Progenitor cell of endocrine pancreas (in vitro differentiated cells): ENCODE measurements around the gene CEMIP2. TPM values are rescaled to one million over a fixed set of nuclear protein-coding genes. Genes with fewer than 3 reads are reported as not detected.

Experiments used
- DNase-seq: peaks from one replicate; pipeline ENCODE4 v3.0.0; 2021; ENCODE audit warnings: low spot score; ENCODE audit not compliant: unreplicated experiment
- H3K27ac Mint-ChIP-seq: 2 replicates; pipeline ENCODE4 v1.8.0; 2021; ENCODE audit warnings: mild to moderate bottlenecking, moderate library complexity, mixed read lengths
- H3K27me3 Mint-ChIP-seq: 2 replicates; pipeline ENCODE4 v1.8.0; 2021; ENCODE audit warnings: mixed read lengths
- H3K36me3 Mint-ChIP-seq: 2 replicates; pipeline ENCODE4 v1.8.0; 2022; ENCODE audit warnings: mixed read lengths; ENCODE audit not compliant: insufficient read depth
- H3K4me1 Mint-ChIP-seq: 2 replicates; pipeline ENCODE4 v1.8.0; 2021; ENCODE audit warnings: low read depth, mixed read lengths
- H3K4me3 Mint-ChIP-seq: 2 replicates; pipeline ENCODE4 v1.8.0; 2021; ENCODE audit warnings: low read depth, mild to moderate bottlenecking, moderate library complexity, mixed read lengths
- H3K9me3 Mint-ChIP-seq: 2 replicates; pipeline ENCODE4 v1.8.0; 2021; ENCODE audit warnings: low read depth, mixed read lengths
- CTCF ChIP-seq: fragments of 200-600 bp; sonication (generic); IDR thresholded peaks from one replicate; pipeline ENCODE4 v1.5.0; 2021; ENCODE audit warnings: antibody characterized with exemption, mild to moderate bottlenecking; ENCODE audit not compliant: unreplicated experiment
- total RNA-seq: library from RNA; stranded (reverse); gene quantifications from 2 replicates; pipeline ENCODE4 v1.2.1, GENCODE V29; 2021

CEMIP2 gene
- total RNA-seq, 1 donor from 2014 or later = 56.7 TPM

DNA sequence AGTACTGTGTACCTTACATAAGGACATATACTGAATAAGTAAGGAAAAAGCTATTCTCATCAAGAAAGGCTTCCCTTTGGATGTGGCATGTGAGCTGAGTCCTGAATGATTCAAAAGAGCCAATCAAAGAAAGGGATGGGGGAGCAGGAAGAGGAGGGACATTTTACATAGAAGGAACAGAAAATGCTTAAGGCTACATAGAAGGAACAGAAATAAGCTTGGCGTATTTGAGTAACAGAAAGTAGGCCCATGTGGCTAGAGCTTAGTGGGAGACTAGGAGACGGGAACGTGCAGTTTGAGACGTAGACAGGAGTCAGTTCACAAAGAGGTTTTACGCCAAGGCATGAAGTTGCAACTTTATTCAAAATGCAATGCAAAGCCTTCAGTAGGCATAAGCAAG is 126.3 kb downstream of the CEMIP2 start:
- H3K27me3 Mint-ChIP-seq = no peaks in the 10 kb centered on the region
- no peaks in the 10 kb centered on the region for H3K9me3 Mint-ChIP-seq
- no peak for DNase-seq
- H3K4me3 Mint-ChIP-seq = no peak overlapping the region
- no peaks in the 10 kb centered on the region for H3K36me3 Mint-ChIP-seq
- no peak for TF ChIP-seq CTCF
- H3K4me1 Mint-ChIP-seq = no peaks in the 10 kb centered on the region
- no peak overlapping the region for H3K27ac Mint-ChIP-seq

- Mint-ChIP-seq H3K36me3 (no peaks in the 10 kb centered on the region), H3K27ac (no peak overlapping the region), H3K4me1 (no peaks in the 10 kb centered on the region), H3K9me3 (no peaks in the 10 kb centered on the region), H3K27me3 (no peaks in the 10 kb centered on the region), H3K4me3 (no peak overlapping the region)
- TF ChIP-seq CTCF = no peak
- DNase-seq = no peak
Observed at GRCh38 chr9:71638627-71639026, 129.7 kb downstream of the CEMIP2 start.

DNA sequence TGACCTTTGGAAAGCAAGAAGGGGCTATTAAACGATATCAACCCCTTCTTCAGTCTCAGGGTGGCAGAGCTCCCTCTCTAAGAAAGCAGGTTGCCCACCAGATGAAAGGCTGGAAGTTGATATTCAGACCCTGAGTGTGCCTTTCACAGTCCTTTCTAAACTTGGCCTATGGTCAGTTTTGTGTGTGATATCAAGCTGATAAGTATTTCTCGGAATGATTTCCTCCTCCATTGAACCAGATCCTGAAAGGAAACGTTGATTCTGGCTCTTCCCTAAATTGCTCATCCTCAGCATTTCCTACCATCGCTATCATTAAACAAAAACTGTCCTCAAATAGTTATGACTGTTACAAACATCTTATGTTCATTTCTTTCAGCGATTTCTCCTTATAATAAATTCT is 130.4 kb downstream of the CEMIP2 start:
- no peak for DNase-seq
- H3K36me3 Mint-ChIP-seq = no peaks in the 10 kb centered on the region
- H3K9me3 Mint-ChIP-seq = no peaks in the 10 kb centered on the region
- no peaks in the 10 kb centered on the region for H3K4me1 Mint-ChIP-seq
- H3K27me3 Mint-ChIP-seq = no peaks in the 10 kb centered on the region
- H3K27ac Mint-ChIP-seq = no peak overlapping the region
- no peak for TF ChIP-seq CTCF
- no peak overlapping the region for H3K4me3 Mint-ChIP-seq

DNA sequence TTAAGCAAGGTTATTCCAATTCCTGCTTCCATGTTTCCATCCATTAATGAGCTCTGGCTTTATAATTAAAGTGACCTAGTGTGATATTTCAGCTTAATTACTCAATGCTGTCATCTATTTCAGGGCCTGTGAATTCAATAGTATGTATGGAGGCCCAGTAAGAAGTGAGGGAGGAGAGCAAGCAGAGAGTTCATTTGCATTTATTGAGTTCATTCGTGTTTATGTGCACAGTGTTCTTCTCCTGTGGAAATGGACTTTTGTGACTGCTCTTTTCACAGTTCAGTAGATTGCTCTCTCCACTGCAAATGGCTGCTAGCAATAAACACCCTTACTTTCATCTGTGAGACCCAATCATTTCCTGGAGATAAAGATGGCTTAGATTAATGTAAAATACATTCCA is 130.9 kb downstream of the CEMIP2 start:
- Mint-ChIP-seq H3K4me3 (no peak overlapping the region), H3K9me3 (no peaks in the 10 kb centered on the region), H3K27me3 (no peaks in the 10 kb centered on the region), H3K4me1 (no peaks in the 10 kb centered on the region), H3K36me3 (no peaks in the 10 kb centered on the region), H3K27ac (no peak overlapping the region)
- no peak for TF ChIP-seq CTCF
- DNase-seq = no peak

GRCh38 chr9:71636143-71636839 is 132.0 kb downstream of the CEMIP2 start:
- H3K4me1 Mint-ChIP-seq = no peaks in the 10 kb centered on the region
- TF ChIP-seq CTCF = no peak
- no peak for DNase-seq

More at GRCh38 chr9:71636143-71636839, 132.0 kb downstream of the CEMIP2 start:
- H3K4me3 Mint-ChIP-seq = no peak overlapping the region
- no peaks in the 10 kb centered on the region for H3K36me3 Mint-ChIP-seq
- no peaks in the 10 kb centered on the region for H3K27me3 Mint-ChIP-seq
- H3K9me3 Mint-ChIP-seq = no peaks in the 10 kb centered on the region
- no peak overlapping the region for H3K27ac Mint-ChIP-seq
